Mucosa of descending colon (tissue), 3 donors: ENCODE data around the gene PPM1L. TPM values are rescaled to one million over a fixed set of nuclear protein-coding genes. Genes with fewer than 3 reads are reported as not detected.

Experiments
- ATAC-seq: fragments of 200-7000 bp; cut with Tn5 transposase; one replicate; pipeline ENCODE4 v1.9.1; 2020; ENCODE audit warnings: mild to moderate bottlenecking, moderate library complexity
- DNase-seq, 3 donors: peaks; one replicate each; pipeline ENCODE4 v3.0.0-alpha.2; 2020
- H3K36me3 ChIP-seq: fragments of 200-600 bp; one replicate; pipeline ENCODE4 v1.8.0; 2021; ENCODE audit warnings: low read depth, mild to moderate bottlenecking
- H3K4me1 ChIP-seq: fragments of 200-600 bp; one replicate; pipeline ENCODE4 v1.8.0; 2021; ENCODE audit warnings: low read depth, mild to moderate bottlenecking
- H3K4me3 ChIP-seq: fragments of 200-600 bp; one replicate; pipeline ENCODE4 v1.8.0; 2021; ENCODE audit warnings: mild to moderate bottlenecking
- H3K9me3 ChIP-seq: fragments of 200-600 bp; one replicate; pipeline ENCODE4 v1.8.0; 2021; ENCODE audit warnings: mild to moderate bottlenecking
- intact Hi-C, 2 donors: fragments of 100-400 bp; cut with DNase I in 1 of 2; cut with micrococcal nuclease in 1 of 2; formaldehyde crosslinking; loops; one replicate each; pipeline versions ENCODE4 v1.11.0 to v1.11.1; 2022; cut with DNase I, micrococcal nuclease
- total RNA-seq, 3 donors: library from RNA; stranded (reverse); fragmentation: NEBNext Ultra II Directional in 2 of 3; extraction: Animal tissue kit (Norgen Biotek cat#: 25700) in 2 of 3; gene quantifications; one replicate each; pipeline versions ENCODE4 v1.2.1 to v1.2.4, GENCODE V29; 2021 to 2023
- TF ChIP-seq, protein P1 (sequence below): fragments of 200-600 bp; IDR thresholded peaks from one replicate; pipeline ENCODE4 v1.8.0; 2022; ENCODE audit warnings: antibody characterized with exemption, mild to moderate bottlenecking
- donor health status: DM: no; HTN: no; CAD: no; lungs with moderate emphysema.
- donor health status: DM: no; HTN: no; CAD: no.
- donor health status: DM: no; HTN: yes; CAD: no.

PPM1L gene
- total RNA-seq, 3 donors from 2014 or later = 16.2 to 47.9 (median 21.6) TPM

DNA sequence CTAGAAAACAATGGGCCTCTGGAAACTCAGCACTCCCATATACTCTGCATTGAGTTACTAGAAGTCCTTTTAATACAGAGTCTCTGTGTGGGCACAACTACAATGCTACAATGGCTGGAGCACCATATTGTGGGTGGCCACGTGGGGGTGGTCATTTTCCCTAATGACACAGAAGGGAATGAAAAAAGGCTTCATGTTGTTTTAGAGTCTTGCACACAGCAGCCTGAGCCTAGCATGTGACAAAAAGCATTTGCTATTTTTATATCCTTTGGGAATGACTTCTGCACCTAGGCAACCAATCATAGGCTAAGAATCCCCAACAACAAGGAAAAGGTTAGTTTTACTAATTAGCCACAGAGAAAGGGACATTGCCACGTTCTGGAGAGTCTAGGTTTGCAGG, 120.6 kb downstream of the PPM1L start:
- H3K9me3 ChIP-seq = peaks cover 3% of the 10 kb centered on the region
- no peaks in the 10 kb centered on the region for H3K4me1 ChIP-seq
- no peak for DNase-seq
- H3K36me3 ChIP-seq = no peaks in the 10 kb centered on the region
- intact Hi-C loops = no loop called here
- TF ChIP-seq, protein P1, sequence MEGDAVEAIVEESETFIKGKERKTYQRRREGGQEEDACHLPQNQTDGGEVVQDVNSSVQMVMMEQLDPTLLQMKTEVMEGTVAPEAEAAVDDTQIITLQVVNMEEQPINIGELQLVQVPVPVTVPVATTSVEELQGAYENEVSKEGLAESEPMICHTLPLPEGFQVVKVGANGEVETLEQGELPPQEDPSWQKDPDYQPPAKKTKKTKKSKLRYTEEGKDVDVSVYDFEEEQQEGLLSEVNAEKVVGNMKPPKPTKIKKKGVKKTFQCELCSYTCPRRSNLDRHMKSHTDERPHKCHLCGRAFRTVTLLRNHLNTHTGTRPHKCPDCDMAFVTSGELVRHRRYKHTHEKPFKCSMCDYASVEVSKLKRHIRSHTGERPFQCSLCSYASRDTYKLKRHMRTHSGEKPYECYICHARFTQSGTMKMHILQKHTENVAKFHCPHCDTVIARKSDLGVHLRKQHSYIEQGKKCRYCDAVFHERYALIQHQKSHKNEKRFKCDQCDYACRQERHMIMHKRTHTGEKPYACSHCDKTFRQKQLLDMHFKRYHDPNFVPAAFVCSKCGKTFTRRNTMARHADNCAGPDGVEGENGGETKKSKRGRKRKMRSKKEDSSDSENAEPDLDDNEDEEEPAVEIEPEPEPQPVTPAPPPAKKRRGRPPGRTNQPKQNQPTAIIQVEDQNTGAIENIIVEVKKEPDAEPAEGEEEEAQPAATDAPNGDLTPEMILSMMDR = no peak
- ATAC-seq = no peak
- H3K4me3 ChIP-seq = no peak overlapping the region

DNA sequence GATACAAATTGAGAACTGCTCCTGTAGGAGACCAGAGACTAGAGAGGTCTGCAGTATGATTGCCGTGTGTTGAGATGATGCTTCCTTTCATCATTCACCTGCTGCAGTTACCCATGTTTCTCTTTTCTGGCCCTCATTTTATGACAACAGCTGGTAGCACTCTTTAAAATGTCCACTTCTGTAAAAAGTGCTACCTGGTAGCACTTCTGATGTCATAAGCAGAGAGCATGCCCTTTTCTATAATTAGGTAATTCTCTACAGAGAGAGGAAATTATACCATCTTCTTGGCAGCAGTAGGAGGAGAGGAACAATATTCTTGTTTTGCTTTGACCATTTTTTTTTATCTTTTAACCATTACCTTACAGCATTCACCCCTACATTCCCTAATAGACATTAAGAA, 123.8 kb downstream of the PPM1L start:
- DNase-seq (no peak), ATAC-seq (no peak)
- intact Hi-C loops = no loop called here
- H3K36me3 ChIP-seq = no peaks in the 10 kb centered on the region
- peaks cover 3% of the 10 kb centered on the region for H3K9me3 ChIP-seq
- TF ChIP-seq, protein P1 = no peak
- no peaks in the 10 kb centered on the region for H3K4me1 ChIP-seq
- H3K4me3 ChIP-seq = no peak overlapping the region

DNA sequence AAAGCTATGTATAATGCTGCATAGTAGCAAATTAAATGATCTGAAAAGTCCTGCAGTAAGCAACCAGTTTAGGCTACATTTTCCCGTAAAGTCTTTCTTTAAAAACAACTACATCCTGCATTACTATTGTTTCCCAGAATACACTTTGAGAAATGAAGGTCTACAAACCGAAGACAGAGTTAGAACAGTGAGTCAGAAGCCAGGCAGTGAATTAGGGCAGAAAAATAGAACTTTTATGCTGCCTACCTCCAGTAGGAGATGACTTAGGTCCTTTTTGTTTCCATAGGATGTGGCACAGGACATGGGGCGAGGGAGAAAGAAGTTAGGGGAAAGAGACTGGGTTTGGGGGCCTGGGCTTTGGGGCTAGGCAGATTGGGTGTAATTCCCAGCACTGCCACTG, 127.3 kb downstream of the PPM1L start:
- intact Hi-C loops = no loop called here
- Histone ChIP-seq H3K4me1 (no peaks in the 10 kb centered on the region), H3K36me3 (no peaks in the 10 kb centered on the region), H3K9me3 (peaks cover under 1% of the 10 kb centered on the region), H3K4me3 (no peak overlapping the region)
- TF ChIP-seq, protein P1 = no peak
- DNase-seq = no peak
- no peak for ATAC-seq

DNA sequence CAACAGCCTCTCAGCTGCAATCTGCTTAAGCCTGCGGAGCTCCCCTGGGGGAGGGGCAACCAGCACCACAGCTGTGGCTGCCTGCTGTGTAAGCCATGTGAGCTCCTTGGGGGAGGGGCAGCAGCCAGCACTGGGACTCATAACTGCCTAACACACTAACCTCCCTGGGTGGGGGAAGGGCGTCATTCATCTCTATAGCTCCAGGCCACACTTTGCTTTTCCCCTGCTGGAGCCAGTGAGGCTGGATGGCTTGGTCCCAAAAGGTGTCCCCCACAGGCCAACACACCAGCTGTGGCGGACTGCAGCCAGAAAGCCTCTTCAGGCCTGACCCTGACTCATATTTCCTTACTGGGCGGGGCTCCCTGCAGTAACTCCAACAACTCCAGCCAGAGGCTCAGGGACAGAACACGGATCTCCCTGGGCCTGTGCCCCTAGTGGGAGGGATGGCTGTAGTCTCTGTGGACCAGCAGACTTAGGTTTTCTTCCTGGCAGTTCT, 129.8 kb downstream of the PPM1L start:
- Histone ChIP-seq H3K9me3 (no peaks in the 10 kb centered on the region), H3K4me1 (no peaks in the 10 kb centered on the region), H3K4me3 (no peak overlapping the region), H3K36me3 (no peaks in the 10 kb centered on the region)
- intact Hi-C loops = no loop called here
- ATAC-seq = peak; percentile 65
- TF ChIP-seq, protein P1 = no peak
- peak; percentile 58 to 77 (median 75) for DNase-seq

DNA sequence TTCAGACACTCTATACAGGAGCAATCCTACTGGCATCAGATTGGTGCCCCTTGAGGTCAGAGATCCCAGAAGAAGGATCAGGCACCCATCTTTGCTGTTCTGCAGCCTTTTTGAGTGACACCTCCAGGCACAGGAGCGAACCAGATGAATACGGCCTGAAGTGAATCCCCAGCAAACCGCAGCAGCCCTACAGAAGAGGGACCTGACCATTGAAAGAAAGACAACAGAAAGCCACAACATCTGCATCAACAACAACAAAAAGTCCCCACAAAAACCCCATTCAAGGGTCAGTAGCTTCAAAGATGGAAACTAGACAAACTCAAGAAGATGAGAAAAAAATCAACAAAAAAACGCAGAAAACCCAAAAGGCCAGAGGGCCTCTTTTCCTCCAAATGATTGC, 130.4 kb downstream of the PPM1L start:
- intact Hi-C loops = no loop called here
- no peak overlapping the region for H3K4me3 ChIP-seq
- no peaks in the 10 kb centered on the region for H3K4me1 ChIP-seq
- ATAC-seq (no peak), DNase-seq (no peak)
- TF ChIP-seq, protein P1 = no peak
- H3K36me3 ChIP-seq = no peaks in the 10 kb centered on the region
- no peaks in the 10 kb centered on the region for H3K9me3 ChIP-seq

DNA sequence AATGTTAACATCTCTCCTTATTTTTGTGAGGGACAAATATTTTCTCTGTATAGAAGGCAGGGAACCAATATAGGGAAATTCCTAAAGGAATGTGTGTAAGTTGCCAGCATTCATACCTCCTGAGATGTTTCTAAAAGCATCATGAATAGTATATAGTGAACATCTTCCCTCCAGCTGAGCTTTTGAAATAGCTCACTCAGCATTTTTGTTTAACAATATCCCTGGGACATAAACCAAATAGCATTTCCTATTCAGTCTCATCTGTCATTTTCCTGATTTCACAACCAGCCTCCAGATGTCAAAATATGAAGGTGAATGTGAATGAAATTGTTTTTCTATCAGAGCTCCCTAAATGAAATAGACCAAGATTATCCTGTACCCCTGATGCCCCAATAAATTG, 137.2 kb downstream of the PPM1L start:
- intact Hi-C loops = no loop called here
- ATAC-seq (no peak), DNase-seq (no peak)
- TF ChIP-seq, protein P1 = no peak
- Histone ChIP-seq H3K4me3 (no peak overlapping the region), H3K9me3 (no peaks in the 10 kb centered on the region), H3K4me1 (no peaks in the 10 kb centered on the region), H3K36me3 (no peaks in the 10 kb centered on the region)
